Measurements from ENCODE around the gene BCL11A.

The BCL11A gene

DNA sequence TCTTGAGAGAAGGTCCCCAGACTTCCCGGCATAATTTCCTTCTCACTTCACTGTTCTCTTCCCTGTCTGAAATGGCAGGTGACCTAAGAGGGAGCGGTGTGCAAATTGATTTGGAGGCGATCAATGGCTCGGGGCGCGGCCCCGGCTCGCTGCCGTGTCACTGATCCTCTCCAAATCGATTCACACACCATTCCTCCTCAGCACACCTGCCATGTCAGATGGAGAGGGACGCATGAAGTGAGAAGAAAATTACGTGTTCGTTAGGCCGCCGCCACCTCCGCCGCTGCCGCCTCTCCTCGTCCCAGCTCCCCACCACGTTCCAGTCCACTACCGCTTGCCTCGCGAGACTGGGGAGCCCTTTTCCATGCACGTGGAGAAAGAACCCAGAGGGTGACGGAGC lies 31.8 kb upstream of the BCL11A start:
- H3K9me2 ChIP-seq (replicated peaks; ENCODE audit: control insufficient read depth, low read length), result no peaks in the 10 kb centered on the region
- no peaks in the 10 kb centered on the region for H3K36me3 ChIP-seq (ENCODE audit: control insufficient read depth, low read length)
- H3K79me2 ChIP-seq (ENCODE audit: control insufficient read depth, low read length), result no peaks in the 10 kb centered on the region
- no peaks in the 10 kb centered on the region for H3F3A ChIP-seq (ENCODE audit: control insufficient read depth, insufficient read depth)
- H3K4me1 ChIP-seq (ENCODE audit: control insufficient read depth, low read length), result peaks cover 10% of the 10 kb centered on the region
- TF ChIP-seq, protein P1, sequence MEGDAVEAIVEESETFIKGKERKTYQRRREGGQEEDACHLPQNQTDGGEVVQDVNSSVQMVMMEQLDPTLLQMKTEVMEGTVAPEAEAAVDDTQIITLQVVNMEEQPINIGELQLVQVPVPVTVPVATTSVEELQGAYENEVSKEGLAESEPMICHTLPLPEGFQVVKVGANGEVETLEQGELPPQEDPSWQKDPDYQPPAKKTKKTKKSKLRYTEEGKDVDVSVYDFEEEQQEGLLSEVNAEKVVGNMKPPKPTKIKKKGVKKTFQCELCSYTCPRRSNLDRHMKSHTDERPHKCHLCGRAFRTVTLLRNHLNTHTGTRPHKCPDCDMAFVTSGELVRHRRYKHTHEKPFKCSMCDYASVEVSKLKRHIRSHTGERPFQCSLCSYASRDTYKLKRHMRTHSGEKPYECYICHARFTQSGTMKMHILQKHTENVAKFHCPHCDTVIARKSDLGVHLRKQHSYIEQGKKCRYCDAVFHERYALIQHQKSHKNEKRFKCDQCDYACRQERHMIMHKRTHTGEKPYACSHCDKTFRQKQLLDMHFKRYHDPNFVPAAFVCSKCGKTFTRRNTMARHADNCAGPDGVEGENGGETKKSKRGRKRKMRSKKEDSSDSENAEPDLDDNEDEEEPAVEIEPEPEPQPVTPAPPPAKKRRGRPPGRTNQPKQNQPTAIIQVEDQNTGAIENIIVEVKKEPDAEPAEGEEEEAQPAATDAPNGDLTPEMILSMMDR (IDR thresholded peaks at IDR 0.05; ENCODE audit: low read depth, low read length, poor library complexity, severe bottlenecking), result no peak
- TF ChIP-seq EZH2phosphoT487 (IDR thresholded peaks at IDR 0.05; ENCODE audit: borderline replicate concordance, low read length), result no peak
- H3K27ac ChIP-seq (ENCODE audit: low read depth, low read length), result no peak overlapping the region
- H3K27me3 ChIP-seq (ENCODE audit: control insufficient read depth, low read length), result peaks cover 19% of the 10 kb centered on the region
- H3K4me2 ChIP-seq (ENCODE audit: low read length), result no peak overlapping the region
- no peak overlapping the region for H3K4me3 ChIP-seq (ENCODE audit: low read length)
- H4K20me1 ChIP-seq (ENCODE audit: control insufficient read depth, insufficient read depth, low read depth, low read length), result no peaks in the 10 kb centered on the region
- H3K9me3 ChIP-seq (ENCODE audit: control insufficient read depth, insufficient read depth, low read length), result no peaks in the 10 kb centered on the region

DNA sequence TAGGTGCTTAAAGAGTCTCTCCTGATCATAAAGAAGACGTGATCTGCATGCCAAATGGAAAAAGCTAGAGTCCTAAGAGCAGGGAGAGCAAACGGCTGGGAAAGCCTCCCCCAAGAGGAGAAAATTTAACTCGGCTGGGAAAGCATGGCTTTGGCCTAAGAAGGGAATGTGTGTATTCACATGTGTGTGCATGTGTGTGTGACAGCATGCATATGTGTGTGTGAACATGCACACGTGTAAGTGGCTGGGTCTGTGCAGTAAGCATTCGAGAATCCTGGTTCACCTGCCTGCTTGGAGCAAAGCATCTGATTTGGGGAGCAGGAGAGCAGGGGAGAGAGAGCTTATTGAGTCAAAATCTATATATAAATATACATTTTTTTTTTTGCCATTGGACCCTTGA lies 30.1 kb upstream of the BCL11A start:
- H3K9me3 ChIP-seq (ENCODE audit: control insufficient read depth, insufficient read depth, low read length), result no peaks in the 10 kb centered on the region
- no peak overlapping the region for H3K4me2 ChIP-seq (ENCODE audit: low read length)
- no peaks in the 10 kb centered on the region for H3K9me2 ChIP-seq (replicated peaks; ENCODE audit: control insufficient read depth, low read length)
- H3F3A ChIP-seq (ENCODE audit: control insufficient read depth, insufficient read depth), result no peaks in the 10 kb centered on the region
- H3K79me2 ChIP-seq (ENCODE audit: control insufficient read depth, low read length), result no peaks in the 10 kb centered on the region
- H3K27me3 ChIP-seq (ENCODE audit: control insufficient read depth, low read length), result peaks cover 19% of the 10 kb centered on the region
- H3K4me1 ChIP-seq (ENCODE audit: control insufficient read depth, low read length), result peaks cover 10% of the 10 kb centered on the region
- no peak overlapping the region for H3K27ac ChIP-seq (ENCODE audit: low read depth, low read length)
- TF ChIP-seq, protein P1 (IDR thresholded peaks at IDR 0.05; ENCODE audit: low read depth, low read length, poor library complexity, severe bottlenecking), result no peak
- TF ChIP-seq EZH2phosphoT487 (IDR thresholded peaks at IDR 0.05; ENCODE audit: borderline replicate concordance, low read length), result no peak
- H3K4me3 ChIP-seq (ENCODE audit: low read length), result no peak overlapping the region
- no peaks in the 10 kb centered on the region for H3K36me3 ChIP-seq (ENCODE audit: control insufficient read depth, low read length)
- no peaks in the 10 kb centered on the region for H4K20me1 ChIP-seq (ENCODE audit: control insufficient read depth, insufficient read depth, low read depth, low read length)

GRCh38 chr2:60581433-60582282 lies 28.2 kb upstream of the BCL11A start:
- Histone ChIP-seq H3K27ac (ENCODE audit: low read depth, low read length) (no peak overlapping the region), H4K20me1 (ENCODE audit: control insufficient read depth, insufficient read depth, low read depth, low read length) (no peaks in the 10 kb centered on the region), H3K4me1 (ENCODE audit: control insufficient read depth, low read length) (peaks cover 10% of the 10 kb centered on the region), H3K4me2 (ENCODE audit: low read length) (peak overlapping the region; percentile 93), H3F3A (ENCODE audit: control insufficient read depth, insufficient read depth) (no peaks in the 10 kb centered on the region), H3K36me3 (ENCODE audit: control insufficient read depth, low read length) (no peaks in the 10 kb centered on the region), H3K9me3 (ENCODE audit: control insufficient read depth, insufficient read depth, low read length) (no peaks in the 10 kb centered on the region), H3K27me3 (ENCODE audit: control insufficient read depth, low read length) (peaks cover 16% of the 10 kb centered on the region), H3K9me2 (replicated peaks; ENCODE audit: control insufficient read depth, low read length) (no peaks in the 10 kb centered on the region), H3K79me2 (ENCODE audit: control insufficient read depth, low read length) (no peaks in the 10 kb centered on the region), H3K4me3 (ENCODE audit: low read length) (peak overlapping the region; percentile 73)
- no peak for TF ChIP-seq EZH2phosphoT487 (IDR thresholded peaks at IDR 0.05; ENCODE audit: borderline replicate concordance, low read length)
- TF ChIP-seq, protein P1 (IDR thresholded peaks at IDR 0.05; ENCODE audit: low read depth, low read length, poor library complexity, severe bottlenecking), result peak; percentile 94

Measured in DOHH2 (cell line).